ENCODE results near the gene EDAR.

EDAR gene

DNA sequence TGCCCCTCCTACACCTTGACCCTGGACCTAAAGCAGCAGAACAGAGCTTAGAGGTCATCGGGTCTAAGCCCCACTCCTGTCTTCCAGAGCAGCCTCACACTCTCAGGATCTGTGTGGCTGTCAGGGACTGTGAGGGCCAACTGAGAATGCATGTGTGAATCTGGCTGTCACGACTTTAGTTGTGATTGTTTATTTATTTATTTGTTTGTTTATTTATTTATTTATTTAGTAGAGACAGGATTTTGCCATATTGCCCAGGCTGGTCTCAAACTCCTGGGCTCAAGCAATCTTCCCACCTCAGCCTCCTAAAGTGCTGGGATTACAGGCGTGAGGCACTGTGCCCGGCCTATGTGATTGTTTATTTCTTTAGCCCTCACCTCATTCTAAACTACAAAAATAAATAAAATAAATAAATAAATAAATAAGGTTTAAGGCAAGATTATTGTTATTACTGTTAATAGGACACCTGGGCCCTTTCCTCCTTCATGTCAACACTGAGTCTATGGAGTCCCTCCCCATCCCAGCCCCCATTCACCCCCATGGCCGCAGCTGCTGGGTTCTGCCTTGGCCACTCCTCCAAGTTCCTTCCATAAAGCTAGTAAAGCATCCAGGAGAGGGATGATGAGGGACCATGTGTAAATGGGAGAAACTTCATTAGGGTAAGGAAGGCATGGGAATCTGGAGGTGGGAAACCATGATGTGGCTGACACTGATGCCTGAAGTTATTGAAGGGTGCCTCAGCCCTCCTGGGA, 39.9 kb upstream of the EDAR start:
- no peak for TF ChIP-seq ZFX (IDR thresholded peaks at IDR 0.05; ENCODE audit: borderline replicate concordance)
- TF ChIP-seq, protein P1, sequence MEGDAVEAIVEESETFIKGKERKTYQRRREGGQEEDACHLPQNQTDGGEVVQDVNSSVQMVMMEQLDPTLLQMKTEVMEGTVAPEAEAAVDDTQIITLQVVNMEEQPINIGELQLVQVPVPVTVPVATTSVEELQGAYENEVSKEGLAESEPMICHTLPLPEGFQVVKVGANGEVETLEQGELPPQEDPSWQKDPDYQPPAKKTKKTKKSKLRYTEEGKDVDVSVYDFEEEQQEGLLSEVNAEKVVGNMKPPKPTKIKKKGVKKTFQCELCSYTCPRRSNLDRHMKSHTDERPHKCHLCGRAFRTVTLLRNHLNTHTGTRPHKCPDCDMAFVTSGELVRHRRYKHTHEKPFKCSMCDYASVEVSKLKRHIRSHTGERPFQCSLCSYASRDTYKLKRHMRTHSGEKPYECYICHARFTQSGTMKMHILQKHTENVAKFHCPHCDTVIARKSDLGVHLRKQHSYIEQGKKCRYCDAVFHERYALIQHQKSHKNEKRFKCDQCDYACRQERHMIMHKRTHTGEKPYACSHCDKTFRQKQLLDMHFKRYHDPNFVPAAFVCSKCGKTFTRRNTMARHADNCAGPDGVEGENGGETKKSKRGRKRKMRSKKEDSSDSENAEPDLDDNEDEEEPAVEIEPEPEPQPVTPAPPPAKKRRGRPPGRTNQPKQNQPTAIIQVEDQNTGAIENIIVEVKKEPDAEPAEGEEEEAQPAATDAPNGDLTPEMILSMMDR (IDR thresholded peaks at IDR 0.05): no peak

DNA sequence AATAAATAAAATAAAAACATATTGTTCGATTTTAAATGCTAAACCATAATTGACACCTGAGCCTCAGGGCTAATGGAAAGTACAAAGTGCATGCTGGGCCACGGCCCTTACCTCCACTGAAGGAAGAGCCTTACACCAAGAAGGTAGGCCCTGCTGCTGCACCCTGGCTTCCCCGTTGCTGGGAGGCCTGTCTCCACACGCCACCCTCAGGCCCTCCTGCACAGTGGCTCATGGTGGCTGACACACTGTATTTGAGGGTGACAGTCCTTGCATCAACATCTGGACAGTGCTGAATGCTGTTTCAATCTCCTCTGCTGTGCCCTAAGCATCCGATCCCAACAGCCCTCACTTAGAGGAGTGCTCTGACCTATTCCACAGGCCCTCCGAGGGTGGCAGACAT, 39.3 kb upstream of the EDAR start:
- no peak overlapping the region for H3K27ac ChIP-seq
- TF ChIP-seq, protein P1 (IDR thresholded peaks at IDR 0.05): no peak
- TF ChIP-seq ZFX (IDR thresholded peaks at IDR 0.05; ENCODE audit: borderline replicate concordance): no peak

More for the DNA sequence above, 39.9 kb upstream of the EDAR start:
- H3K27ac ChIP-seq: no peak overlapping the region

DNA sequence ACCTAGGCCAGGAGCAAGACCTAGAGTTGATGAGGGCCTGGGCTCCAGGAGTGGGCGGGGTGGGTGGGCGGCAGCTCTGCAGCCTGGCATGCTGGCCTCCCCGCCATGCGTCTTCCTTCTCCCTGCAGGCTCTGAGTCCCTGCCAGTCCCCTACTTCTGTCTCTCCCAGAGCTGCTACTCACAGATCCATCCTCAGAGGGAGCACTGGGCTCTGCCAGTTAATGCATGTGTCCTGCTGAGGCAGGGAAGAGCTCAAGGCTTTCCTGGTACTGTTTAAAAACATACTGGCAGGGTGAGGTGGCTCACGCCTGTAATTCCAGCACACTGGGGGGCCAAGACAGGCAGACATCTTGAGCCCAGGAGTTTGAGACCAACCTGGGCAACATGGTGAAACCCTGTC, 38.7 kb upstream of the EDAR start:
- TF ChIP-seq ZFX (IDR thresholded peaks at IDR 0.05; ENCODE audit: borderline replicate concordance): no peak
- H3K27ac ChIP-seq: no peak overlapping the region

DNA sequence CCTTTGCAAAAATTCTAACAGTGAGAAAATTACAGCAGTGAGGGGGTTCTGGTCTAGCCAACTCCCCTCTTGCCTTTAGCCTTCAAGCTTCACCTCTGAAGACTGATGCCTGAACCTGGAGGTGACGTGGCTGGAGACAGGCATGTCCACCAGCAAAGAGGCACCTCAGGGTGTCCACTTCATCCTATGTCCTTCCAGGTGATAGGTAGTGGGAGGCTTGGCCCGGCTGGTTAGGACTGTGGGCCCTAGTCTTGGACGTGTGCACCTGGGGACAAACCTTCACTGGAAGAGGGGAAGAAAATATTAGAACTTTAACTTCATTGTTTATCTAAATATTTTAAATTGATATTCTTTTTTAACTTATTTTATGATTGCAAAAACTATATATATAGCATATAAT, 35.5 kb upstream of the EDAR start:
- H3K27ac ChIP-seq: no peak overlapping the region
- TF ChIP-seq, protein P1 (IDR thresholded peaks at IDR 0.05): no peak
- no peak for TF ChIP-seq ZFX (IDR thresholded peaks at IDR 0.05; ENCODE audit: borderline replicate concordance)

DNA sequence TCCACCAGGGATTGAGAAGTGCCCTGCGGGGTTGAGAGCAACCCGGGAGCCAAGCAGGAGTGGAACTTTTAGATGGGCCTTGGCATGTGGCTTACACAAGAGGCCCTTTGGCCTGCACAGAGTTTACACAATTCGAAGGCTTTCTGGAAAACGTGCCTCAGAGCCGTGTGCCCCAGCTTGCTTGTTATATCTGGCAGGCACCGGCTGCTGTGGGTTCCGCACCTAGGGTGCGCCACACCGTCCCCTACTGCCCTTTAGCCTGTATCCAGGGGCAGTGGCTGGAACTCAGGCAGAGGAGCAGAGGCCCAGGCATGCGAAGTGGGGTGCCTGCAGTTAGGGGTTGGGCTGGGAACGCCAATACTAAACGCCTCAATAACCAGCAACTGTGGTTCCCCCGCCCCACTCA, 32.9 kb upstream of the EDAR start:
- H3K27ac ChIP-seq: no peak overlapping the region
- TF ChIP-seq, protein P1 (IDR thresholded peaks at IDR 0.05): no peak
- no peak for TF ChIP-seq ZFX (IDR thresholded peaks at IDR 0.05; ENCODE audit: borderline replicate concordance)

DNA sequence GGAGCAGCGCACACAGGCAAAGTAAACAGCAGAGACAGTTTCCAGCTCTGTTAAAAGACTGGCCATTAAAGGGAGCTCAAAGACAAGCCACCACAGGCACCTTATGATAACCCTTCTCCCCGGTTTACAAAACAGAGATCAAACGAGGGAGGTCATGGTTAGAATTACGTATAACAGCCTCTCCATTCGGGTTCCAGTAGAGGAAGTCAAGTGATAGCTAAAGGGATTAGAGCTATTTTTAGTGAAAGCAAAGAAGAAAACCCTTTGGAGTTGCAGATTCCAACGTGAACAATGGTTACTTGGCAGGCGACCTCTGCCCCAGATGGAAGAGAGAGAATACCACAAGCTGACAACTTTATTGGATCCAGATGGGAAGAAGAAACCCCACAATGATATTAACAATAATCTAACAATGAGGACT, 31.2 kb upstream of the EDAR start:
- no peak overlapping the region for H3K27ac ChIP-seq
- TF ChIP-seq, protein P1 (IDR thresholded peaks at IDR 0.05): no peak
- TF ChIP-seq ZFX (IDR thresholded peaks at IDR 0.05; ENCODE audit: borderline replicate concordance): no peak

DNA sequence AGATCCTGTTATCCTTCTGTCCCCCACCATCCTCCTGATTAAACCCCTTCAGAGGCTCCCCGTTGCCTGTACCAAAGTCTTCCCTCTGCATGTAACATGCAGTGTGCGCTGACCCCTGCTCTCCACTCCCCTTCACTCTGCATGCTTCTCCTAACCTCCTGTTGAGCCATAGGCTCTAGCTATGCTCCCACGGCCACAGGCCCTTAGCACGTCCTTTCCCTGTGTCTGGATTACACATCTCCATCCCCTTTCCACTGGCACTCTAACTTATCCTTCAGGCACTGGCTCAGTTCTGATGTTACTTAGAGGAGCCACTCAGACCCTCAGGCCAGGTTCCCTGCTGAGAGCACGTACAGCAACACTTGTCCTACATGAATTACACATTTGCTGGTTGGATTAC, 29.4 kb upstream of the EDAR start:
- TF ChIP-seq, protein P1 (IDR thresholded peaks at IDR 0.05): no peak
- TF ChIP-seq ZFX (IDR thresholded peaks at IDR 0.05; ENCODE audit: borderline replicate concordance): no peak
- H3K27ac ChIP-seq: no peak overlapping the region

DNA sequence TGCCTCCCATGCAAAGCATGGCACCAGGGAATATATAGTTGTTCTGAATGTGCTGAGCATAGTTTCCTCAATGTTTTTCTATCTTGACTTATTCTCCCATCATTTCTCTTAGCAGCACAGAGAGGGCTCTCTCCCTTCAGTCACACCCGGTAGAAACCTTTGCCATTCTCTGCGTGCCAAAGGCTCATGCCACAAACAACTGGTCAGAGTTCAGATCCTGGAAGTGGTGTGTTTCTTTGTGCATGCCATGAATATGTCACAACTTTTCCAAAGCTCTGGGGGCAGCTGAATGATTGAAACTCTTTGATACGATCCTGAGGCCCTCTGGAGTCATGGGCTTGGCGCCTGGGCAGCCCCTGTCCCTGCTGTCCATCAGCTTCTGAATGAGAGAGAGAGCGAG, 28.0 kb upstream of the EDAR start:
- TF ChIP-seq, protein P1 (IDR thresholded peaks at IDR 0.05): no peak
- TF ChIP-seq ZFX (IDR thresholded peaks at IDR 0.05; ENCODE audit: borderline replicate concordance): no peak
- no peak overlapping the region for H3K27ac ChIP-seq

All from 22Rv1 (cell line).